ENCODE results near the gene TPK1. TPM values are rescaled to one million over a fixed set of nuclear protein-coding genes. Genes with fewer than 3 reads are reported as not detected.

TPK1 gene
- total and polyA plus RNA-seq, 2 of the 4 experiments (the other 2 are of a cell fraction), result 0.38 to 1.8 TPM

- H2BK5ac ChIP-seq (ENCODE audit: low read depth, low read length, poor library complexity, severe bottlenecking), result no peak overlapping the region
- H2BK15ac ChIP-seq (ENCODE audit: low read depth, low read length), result no peak overlapping the region
- no peak overlapping the region for H3K4me3 ChIP-seq (ENCODE audit: insufficient read depth, low read depth, low read length)
- H2AFZ ChIP-seq (replicated peaks; ENCODE audit: low read length, poor library complexity), result no peak overlapping the region
- H4K20me1 ChIP-seq (ENCODE audit: insufficient read depth, low read length), result no peaks in the 10 kb centered on the region
- H3K27ac ChIP-seq (ENCODE audit: insufficient read depth, low read length), result no peak overlapping the region
- ChIA-PET POLR2A (ENCODE audit: unreplicated experiment) (no interaction called here), CTCF (no interaction called here)
- H4K91ac ChIP-seq (ENCODE audit: insufficient read depth, low read depth, low read length), result no peak overlapping the region
- H4K5ac ChIP-seq (ENCODE audit: low read depth, low read length), result no peak overlapping the region
- peaks cover 7% of the 10 kb centered on the region; the same call in 1 of the 2 replicates for H3K9me3 ChIP-seq (ENCODE audit: control insufficient read depth, insufficient read depth, low read length)
- no peak overlapping the region for H3K18ac ChIP-seq (ENCODE audit: low read depth, low read length)
- H2BK20ac ChIP-seq (ENCODE audit: low read depth, low read length), result no peak overlapping the region
- intact Hi-C loops (cut with micrococcal nuclease) (no loop called here), dilution Hi-C loops (cut with HindIII; ENCODE audit: low sequenced_read_pairs, unreplicated experiment) (no loop called here), in situ Hi-C loops (cut with MboI; ENCODE audit: low sequenced_read_pairs) (no loop called here)
- TF ChIP-seq USF2 (IDR thresholded peaks at IDR 0.05; ENCODE audit: low read depth, low read length) (no peak), RFX5 (IDR thresholded peaks at IDR 0.05; ENCODE audit: low read depth, low read length) (no peak), NFE2L2 (IDR thresholded peaks at IDR 0.05; ENCODE audit: low read depth, low read length) (no peak), RCOR1 (IDR thresholded peaks at IDR 0.05; ENCODE audit: insufficient replicate concordance, low read length) (no peak), CTCF (conservative IDR thresholded peaks at IDR 0.05; ENCODE audit: low read depth, low read length) (no peak), RAD21 (IDR thresholded peaks at IDR 0.05; ENCODE audit: low read length) (no peak), CHD1 (IDR thresholded peaks at IDR 0.05; ENCODE audit: low read depth, low read length) (no peak), SMC3 (IDR thresholded peaks at IDR 0.05; ENCODE audit: low read depth, low read length) (no peak), FOS (IDR thresholded peaks at IDR 0.05; ENCODE audit: low read depth, low read length) (no peak), CEBPB (IDR thresholded peaks at IDR 0.05; ENCODE audit: low read depth, low read length) (no peak), BHLHE40 (IDR thresholded peaks at IDR 0.05; ENCODE audit: low read depth, low read length) (no peak), MAZ (IDR thresholded peaks at IDR 0.05; ENCODE audit: borderline replicate concordance, low read depth, low read length) (no peak), POLR2A (IDR thresholded peaks at IDR 0.05; ENCODE audit: low read depth, low read length) (no peak), ELK1 (IDR thresholded peaks at IDR 0.05; ENCODE audit: borderline replicate concordance, low read depth, low read length) (no peak)
- no peaks in the 10 kb centered on the region for H3K9me1 ChIP-seq (ENCODE audit: insufficient read depth, low read length)
- DNase-seq, result no peak
- H3K23ac ChIP-seq (ENCODE audit: low read depth, low read length), result no peak overlapping the region
- no TSS peak for BruUV-seq (replicated peaks)
- H3K4me2 ChIP-seq (ENCODE audit: low read depth, low read length), result no peak overlapping the region
- no peak overlapping the region for H2AK5ac ChIP-seq (ENCODE audit: low read depth, low read length)
- no peak for ATAC-seq (ENCODE audit: low read depth)
- H4K8ac ChIP-seq (ENCODE audit: low read depth in 2 of 2, low read length in 2 of 2), result no peak overlapping the region
- H3K36me3 ChIP-seq (ENCODE audit: control insufficient read depth, insufficient read depth, low read length), result no peaks in the 10 kb centered on the region
- no peaks in the 10 kb centered on the region for H3K27me3 ChIP-seq (ENCODE audit: control insufficient read depth, insufficient read depth, low read length)
- no peaks in the 10 kb centered on the region for H3K4me1 ChIP-seq (ENCODE audit: control insufficient read depth, insufficient read depth, low read length)
- H3K79me1 ChIP-seq (ENCODE audit: low read depth in 1 of 2, low read length in 2 of 2), result no peaks in the 10 kb centered on the region
- H3K14ac ChIP-seq (replicated peaks; ENCODE audit: low read depth, low read length), result no peak overlapping the region
- no peak overlapping the region for H3K56ac ChIP-seq (ENCODE audit: extremely low read depth, insufficient read depth, low read length)
- no peak overlapping the region for H3K4ac ChIP-seq (ENCODE audit: low read depth, low read length)
- H2BK120ac ChIP-seq (ENCODE audit: low read depth, low read length), result no peak overlapping the region
- H3K9ac ChIP-seq (ENCODE audit: low read depth, low read length), result no peak overlapping the region
- no peak overlapping the region for H2AK9ac ChIP-seq (replicated peaks; ENCODE audit: low read depth, low read length, poor library complexity)
Measured at GRCh38 chr7:144470078-144470477, 365.8 kb downstream of the TPK1 start.
